ENCODE measurements around the gene LPCAT3. TPM values are rescaled to one million over a fixed set of nuclear protein-coding genes. Genes with fewer than 3 reads are reported as not detected.

Gene LPCAT3
- total RNA-seq, 1 donor from 2014 or later: 12.5 TPM

DNA sequence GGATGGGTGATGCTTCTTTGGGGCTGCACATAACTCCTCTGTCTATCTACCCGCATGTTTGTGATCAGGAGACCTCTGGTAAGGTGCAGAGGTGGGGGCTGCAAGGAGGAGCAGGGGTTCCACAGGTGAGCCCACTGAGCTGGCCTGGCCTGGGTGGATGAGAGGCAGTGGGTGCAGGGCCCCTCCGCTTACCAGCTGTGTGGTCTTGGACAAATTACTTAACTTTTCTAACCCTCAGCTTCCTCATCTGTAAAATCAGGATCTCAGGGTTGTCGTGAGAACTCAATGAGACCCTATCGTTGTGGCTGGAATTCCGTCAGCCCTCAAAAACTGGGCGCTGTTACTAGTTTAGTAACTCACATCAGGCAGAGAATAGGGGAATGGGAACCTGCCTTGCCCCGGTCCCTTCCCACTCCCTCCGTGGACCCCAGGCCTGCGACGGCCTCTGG is 59.6 kb downstream of the LPCAT3 start:
- no peak for DNase-seq (ENCODE audit: low read depth)
- Histone ChIP-seq H3K36me3 (ENCODE audit: control insufficient read depth, insufficient read depth, low read length) (no peaks in the 10 kb centered on the region), H3K27me3 (ENCODE audit: control insufficient read depth, insufficient read depth, low read length) (no peaks in the 10 kb centered on the region), H3K4me3 (ENCODE audit: low read depth, low read length) (no peak overlapping the region)
- TF ChIP-seq, protein P1, sequence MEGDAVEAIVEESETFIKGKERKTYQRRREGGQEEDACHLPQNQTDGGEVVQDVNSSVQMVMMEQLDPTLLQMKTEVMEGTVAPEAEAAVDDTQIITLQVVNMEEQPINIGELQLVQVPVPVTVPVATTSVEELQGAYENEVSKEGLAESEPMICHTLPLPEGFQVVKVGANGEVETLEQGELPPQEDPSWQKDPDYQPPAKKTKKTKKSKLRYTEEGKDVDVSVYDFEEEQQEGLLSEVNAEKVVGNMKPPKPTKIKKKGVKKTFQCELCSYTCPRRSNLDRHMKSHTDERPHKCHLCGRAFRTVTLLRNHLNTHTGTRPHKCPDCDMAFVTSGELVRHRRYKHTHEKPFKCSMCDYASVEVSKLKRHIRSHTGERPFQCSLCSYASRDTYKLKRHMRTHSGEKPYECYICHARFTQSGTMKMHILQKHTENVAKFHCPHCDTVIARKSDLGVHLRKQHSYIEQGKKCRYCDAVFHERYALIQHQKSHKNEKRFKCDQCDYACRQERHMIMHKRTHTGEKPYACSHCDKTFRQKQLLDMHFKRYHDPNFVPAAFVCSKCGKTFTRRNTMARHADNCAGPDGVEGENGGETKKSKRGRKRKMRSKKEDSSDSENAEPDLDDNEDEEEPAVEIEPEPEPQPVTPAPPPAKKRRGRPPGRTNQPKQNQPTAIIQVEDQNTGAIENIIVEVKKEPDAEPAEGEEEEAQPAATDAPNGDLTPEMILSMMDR (IDR thresholded peaks at IDR 0.05; ENCODE audit: insufficient read depth, low read length, poor library complexity, severe bottlenecking): no peak

DNA sequence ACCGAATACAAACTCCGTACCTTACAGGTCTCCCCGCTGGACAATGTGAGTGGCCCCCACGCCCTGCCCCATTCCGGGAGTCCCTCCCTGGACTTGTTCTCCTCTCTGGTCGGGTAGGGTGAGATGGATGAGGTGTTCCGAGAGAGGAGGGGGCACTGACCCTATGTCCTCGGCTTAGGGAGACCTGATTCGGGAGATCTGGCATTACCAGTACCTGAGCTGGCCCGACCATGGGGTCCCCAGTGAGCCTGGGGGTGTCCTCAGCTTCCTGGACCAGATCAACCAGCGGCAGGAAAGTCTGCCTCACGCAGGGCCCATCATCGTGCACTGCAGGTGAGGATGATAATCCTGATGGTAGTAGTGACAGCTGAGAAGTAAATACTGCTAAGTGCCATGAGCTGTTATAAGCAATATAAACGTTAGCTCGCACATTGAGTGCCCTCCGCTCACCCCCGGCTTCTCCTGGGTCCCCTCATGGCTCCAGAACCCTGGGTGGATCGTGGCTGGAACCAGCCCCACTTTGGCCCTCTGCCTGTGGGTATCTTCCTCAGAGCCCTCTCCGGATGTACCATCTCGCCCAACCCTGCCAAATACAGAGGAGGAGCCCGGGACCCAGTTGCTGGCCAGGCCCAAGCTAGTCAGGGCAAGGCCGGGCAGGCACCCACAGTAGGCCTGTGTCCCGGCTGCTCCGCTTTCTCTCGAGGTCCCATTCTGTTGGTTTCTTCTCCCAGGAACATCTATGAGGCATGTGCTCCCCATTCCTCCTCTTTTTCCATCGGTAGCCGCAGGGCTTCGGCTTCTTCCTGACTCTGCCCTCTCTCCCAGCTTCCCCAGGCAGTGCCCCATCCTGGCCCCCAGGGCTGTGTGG is 60.3 kb downstream of the LPCAT3 start:
- DNase-seq (ENCODE audit: low read depth): no peak
- Histone ChIP-seq H3K4me3 (ENCODE audit: low read depth, low read length) (no peak overlapping the region), H3K27me3 (ENCODE audit: control insufficient read depth, insufficient read depth, low read length) (no peaks in the 10 kb centered on the region), H3K36me3 (ENCODE audit: control insufficient read depth, insufficient read depth, low read length) (no peaks in the 10 kb centered on the region)
- TF ChIP-seq, protein P1 (IDR thresholded peaks at IDR 0.05; ENCODE audit: insufficient read depth, low read length, poor library complexity, severe bottlenecking): no peak

DNA sequence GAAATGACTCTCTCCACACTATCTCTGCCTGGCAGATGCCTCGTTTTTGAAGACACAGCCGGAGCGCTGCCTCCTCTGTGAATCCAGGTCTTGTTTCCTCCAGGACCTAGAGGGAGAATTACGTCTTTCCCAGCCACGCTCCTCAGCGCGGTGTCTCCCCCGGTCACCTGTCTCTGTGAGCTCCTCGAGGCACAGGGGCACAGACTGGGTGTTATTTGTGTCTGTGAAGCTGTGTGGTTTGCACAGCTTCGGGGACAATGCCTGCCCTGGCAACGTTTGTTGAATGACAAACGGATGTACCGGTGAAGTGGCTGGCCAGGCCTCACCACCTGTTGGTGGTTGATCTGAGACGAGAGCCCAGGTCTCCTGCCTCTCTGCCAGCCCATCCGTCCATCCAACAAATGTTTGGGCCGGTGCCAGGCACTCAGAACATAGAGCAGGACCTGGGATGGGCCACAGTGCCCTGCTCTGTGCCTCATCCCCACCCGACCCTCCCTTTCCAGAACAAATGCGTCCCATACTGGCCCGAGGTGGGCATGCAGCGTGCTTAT is 61.0 kb downstream of the LPCAT3 start:
- TF ChIP-seq, protein P1 (IDR thresholded peaks at IDR 0.05; ENCODE audit: insufficient read depth, low read length, poor library complexity, severe bottlenecking): no peak
- H3K36me3 ChIP-seq (ENCODE audit: control insufficient read depth, insufficient read depth, low read length): no peaks in the 10 kb centered on the region
- DNase-seq (ENCODE audit: low read depth): no peak
- H3K4me3 ChIP-seq (ENCODE audit: low read depth, low read length): no peak overlapping the region
- H3K27me3 ChIP-seq (ENCODE audit: control insufficient read depth, insufficient read depth, low read length): no peaks in the 10 kb centered on the region

DNA sequence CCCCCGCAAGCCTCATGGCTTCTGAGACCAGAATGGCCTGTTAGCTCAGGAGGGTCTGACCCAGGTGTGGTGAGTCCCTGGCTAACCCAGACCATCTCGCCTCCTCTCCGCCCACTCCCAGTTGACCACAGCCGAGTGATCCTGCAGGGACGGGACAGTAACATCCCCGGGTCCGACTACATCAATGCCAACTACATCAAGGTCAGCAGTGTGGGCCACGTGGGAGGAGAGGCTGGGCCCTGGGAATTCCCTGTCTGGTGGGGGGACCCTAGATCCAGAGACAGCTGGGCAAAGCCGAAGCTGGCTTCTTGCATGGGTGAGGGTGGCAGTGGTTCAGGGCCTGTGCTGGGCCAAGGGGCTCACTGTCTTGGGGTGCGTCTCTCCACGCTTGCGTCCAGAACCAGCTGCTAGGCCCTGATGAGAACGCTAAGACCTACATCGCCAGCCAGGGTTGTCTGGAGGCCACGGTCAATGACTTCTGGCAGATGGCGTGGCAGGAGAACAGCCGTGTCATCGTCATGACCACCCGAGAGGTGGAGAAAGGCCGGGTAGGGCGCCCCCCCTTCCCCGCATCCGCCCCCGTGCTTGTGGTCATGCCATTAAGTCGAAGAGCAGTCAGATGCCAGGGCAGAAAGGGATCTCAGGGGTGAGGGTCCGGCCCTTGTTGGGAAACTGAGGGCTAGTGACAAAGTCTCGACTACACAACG is 62.1 kb downstream of the LPCAT3 start:
- DNase-seq (ENCODE audit: low read depth): no peak
- no peak overlapping the region for H3K4me3 ChIP-seq (ENCODE audit: low read depth, low read length)
- TF ChIP-seq, protein P1 (IDR thresholded peaks at IDR 0.05; ENCODE audit: insufficient read depth, low read length, poor library complexity, severe bottlenecking): no peak
- no peaks in the 10 kb centered on the region for H3K27me3 ChIP-seq (ENCODE audit: control insufficient read depth, insufficient read depth, low read length)
- no peaks in the 10 kb centered on the region for H3K36me3 ChIP-seq (ENCODE audit: control insufficient read depth, insufficient read depth, low read length)

DNA sequence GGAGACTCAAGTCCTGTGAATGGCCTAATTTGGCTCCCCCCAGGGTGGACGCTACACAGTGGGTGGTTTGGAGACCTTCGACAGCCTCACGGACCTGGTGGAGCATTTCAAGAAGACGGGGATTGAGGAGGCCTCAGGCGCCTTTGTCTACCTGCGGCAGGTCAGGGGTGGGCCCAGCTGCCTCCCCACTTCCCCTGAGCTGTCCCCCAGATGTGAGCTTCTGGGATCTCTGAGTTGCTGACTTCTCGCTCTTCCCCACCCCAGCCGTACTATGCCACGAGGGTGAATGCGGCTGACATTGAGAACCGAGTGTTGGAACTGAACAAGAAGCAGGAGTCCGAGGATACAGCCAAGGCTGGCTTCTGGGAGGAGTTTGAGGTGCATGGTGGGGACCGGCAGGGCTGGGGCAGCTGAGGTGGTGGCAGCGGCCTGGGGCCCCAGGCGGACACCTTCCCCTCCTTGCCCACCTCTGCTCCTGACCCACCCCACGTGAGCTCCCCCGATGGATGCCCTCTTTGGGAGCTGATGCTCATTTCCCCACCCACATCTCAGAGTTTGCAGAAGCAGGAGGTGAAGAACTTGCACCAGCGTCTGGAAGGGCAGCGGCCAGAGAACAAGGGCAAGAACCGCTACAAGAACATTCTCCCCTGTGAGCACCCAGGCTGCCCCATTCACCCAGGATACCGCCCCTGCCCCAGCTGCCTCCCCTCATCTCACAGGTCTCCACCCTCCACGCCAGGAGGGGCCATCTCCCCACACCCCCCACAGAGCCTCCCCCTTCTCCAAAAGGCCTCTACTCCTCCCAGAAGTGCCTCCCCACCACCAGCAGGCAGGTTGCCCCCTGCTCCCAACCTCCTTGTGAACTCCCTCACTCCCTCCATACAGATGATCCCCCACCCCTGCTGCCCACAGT is 62.9 kb downstream of the LPCAT3 start:
- DNase-seq (ENCODE audit: low read depth): no peak
- no peak overlapping the region for H3K4me3 ChIP-seq (ENCODE audit: low read depth, low read length)
- TF ChIP-seq, protein P1 (IDR thresholded peaks at IDR 0.05; ENCODE audit: insufficient read depth, low read length, poor library complexity, severe bottlenecking): no peak
- H3K36me3 ChIP-seq (ENCODE audit: control insufficient read depth, insufficient read depth, low read length): no peaks in the 10 kb centered on the region
- no peaks in the 10 kb centered on the region for H3K27me3 ChIP-seq (ENCODE audit: control insufficient read depth, insufficient read depth, low read length)
